HG03060 (cell line): ENCODE measurements around the gene GARNL3.

ENCODE experiments used
- ATAC-seq: cut with Tn5 transposase; IDR thresholded peaks from one replicate; pipeline ENCODE4 v1.9.1; 2021; ENCODE audit warnings: low read depth, moderate number of reproducible peaks; ENCODE audit not compliant: unreplicated experiment

The GARNL3 gene

GRCh38 chr9:127303830-127304229, 39.3 kb downstream of the GARNL3 start:
- no peak for ATAC-seq

GRCh38 chr9:127305206-127305837, 40.7 kb downstream of the GARNL3 start:
- ATAC-seq: no peak

DNA sequence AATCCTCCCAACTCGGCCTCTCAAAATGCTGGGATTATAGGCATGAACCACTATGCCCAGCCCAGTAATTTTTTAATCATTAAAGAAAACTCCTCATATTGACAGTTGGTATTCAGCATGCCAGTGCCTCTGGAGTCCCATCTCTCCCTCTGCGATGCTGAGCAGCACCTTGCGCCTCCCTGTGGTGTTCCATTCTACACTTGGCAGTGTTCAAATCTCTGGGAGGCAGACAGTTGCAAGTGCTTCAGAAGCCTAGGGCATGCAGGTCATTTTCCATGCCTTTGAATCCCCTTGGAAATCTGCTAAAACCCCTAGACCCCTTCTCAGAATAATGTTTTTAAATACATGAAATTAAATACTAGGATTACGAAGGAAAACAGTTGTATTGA, 41.3 kb downstream of the GARNL3 start:
- no peak for ATAC-seq

DNA sequence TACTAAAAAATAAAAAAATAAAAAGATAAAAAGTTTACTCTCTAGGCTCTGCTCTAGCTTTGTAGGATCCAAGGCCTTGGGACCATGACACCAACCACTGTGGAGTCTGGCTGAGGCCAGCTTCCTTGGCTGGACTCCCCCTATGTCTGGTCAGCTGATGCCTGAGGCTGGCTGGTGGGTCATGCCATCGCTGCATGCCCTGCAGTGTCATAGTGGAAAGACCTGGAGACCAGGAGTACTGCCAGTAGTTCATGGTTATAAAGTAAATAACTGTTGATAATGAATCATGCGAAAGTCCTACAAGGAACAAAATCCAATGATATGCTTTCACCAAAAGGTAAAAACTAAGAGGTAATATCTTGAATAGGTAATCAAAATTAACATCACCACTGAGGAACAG, 43.2 kb downstream of the GARNL3 start:
- ATAC-seq: no peak

- ATAC-seq: no peak
Measured at GRCh38 chr9:127308652-127309434, 44.3 kb downstream of the GARNL3 start.

DNA sequence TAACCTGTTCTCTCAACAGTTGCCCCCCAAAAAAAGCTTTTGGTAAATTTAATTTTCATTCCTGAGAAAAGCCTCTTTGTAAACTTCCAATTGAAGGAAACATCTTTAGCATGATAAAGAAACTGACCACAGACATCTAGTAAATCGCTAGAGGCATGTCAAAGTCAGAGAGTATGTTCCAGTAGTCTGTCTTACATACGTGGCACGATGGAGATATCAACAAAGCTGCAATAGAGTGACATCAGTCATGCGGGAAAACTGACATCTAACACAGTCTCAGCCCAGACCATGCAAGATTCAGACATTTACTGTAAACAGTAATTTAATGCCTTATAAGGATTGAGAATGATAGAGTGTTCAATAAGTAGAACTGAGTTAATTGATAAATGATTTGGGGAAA, 45.1 kb downstream of the GARNL3 start:
- no peak for ATAC-seq

GRCh38 chr9:127311239-127311741, 46.7 kb downstream of the GARNL3 start:
- ATAC-seq: no peak

GRCh38 chr9:127313042-127313560, 48.5 kb downstream of the GARNL3 start:
- ATAC-seq: no peak

- ATAC-seq: no peak
Measured at GRCh38 chr9:127314911-127315310, 50.3 kb downstream of the GARNL3 start.

DNA sequence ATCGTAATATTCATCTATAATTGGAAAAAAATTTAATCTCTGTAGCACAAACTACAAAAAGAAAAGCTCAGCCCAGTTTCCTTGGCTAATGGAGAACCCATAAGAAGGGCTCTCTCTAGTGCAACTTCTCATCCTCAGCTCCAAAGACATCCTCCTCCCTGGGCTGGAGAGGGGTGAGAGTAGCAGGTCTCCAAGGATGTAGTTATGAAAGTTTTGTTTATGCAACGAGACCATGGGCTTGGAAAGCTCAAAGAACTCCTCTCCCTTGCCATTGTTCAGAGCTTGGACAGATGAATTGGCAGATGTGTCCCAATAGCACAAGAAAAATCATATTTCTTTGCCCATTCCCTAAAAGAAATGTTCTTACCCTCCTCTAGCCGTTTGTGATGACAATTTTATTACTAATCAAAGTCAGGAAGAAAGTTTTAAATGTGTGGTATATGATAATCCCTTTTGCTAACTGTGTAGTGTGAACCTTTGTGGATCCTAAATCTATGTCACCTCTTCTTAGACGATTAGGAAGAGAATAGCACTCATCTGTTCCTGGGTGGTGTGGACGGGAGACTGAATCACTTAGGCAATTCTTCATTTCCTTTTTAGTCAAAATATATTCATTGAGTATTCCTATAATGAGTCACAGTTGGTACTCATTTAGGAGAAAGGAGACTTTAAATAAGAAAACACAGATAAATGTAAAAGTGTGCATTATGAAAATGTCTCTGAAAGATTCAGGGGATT, 52.2 kb downstream of the GARNL3 start:
- ATAC-seq: no peak

DNA sequence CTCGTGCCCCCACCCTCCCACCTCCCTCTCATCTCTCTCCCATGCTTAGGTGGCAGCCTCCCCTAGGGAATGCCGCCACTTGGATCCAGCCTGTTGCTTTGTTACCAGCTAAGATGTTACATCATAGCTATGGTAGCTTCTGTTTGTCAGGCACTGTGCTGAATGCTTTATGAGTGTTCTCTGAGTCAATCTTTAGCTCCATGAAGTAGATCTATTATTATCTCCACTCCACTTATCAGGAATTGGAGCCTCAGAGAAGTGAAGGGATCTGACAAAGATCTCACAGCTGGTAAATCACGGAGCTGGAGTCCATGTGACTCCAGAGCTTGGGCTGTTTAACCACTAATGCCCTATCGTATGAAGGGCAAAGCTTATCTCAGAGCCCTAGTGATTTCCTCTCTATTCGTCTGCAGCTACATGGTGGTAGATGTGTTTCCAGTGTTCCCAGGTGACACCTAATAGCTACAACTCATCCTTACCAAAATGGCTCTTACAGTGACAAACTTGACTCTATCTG, 54.1 kb downstream of the GARNL3 start:
- ATAC-seq: no peak

DNA sequence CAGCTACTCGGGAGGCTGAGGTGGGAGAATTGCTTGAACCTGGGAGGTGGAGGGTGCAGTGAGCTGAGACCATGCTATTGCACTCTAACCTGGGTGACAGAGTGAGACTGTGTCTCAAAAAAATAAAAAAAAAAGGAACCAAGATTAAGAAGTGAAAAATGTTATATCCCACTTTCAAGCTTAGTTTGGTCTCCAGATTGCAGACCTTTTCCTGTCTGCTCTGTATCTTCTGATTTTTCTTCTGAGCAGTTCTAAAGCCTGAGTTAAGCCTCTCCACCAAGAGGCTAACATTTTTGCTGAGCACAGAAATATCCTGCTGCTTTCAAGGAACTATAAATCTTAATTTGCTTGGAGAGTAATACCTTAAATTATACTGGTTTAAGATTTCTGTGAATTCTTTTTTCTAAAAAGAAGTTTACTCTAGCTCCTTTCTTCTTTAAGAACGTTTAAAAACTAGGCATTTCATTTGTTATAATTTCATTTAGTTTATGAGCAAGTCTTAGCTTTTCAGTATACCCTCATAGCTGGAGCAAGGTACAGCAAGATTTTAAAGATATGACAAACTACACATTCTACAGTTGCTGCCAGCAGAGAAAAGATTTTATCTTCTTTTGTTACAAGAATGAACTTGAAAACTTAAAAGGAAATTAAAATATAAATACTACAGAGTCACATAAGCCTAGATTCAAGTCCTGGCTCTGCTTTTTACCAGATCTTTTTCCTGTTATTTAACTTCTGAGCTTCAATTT, 55.0 kb downstream of the GARNL3 start:
- ATAC-seq: no peak

GRCh38 chr9:127320115-127320378, 55.5 kb downstream of the GARNL3 start:
- no peak for ATAC-seq

DNA sequence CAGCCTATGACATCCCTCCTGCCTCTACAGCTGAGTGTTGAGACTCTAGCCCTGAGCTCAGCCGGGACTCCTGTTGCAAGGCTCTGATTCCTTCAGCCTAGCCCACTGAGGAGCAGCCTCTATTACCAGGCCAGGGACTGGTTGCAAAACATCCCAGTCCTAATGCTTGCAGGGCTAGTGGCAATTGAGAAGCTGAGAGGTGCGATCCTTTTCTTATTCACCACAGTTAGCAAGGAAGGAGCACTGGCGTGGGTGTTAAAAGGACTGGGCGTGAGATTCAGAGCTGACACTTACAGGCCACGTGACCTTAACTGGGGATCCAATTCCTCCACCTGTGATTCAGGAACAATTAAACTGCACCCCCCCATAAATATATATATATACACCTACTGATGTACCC, 58.8 kb downstream of the GARNL3 start:
- no peak for ATAC-seq

DNA sequence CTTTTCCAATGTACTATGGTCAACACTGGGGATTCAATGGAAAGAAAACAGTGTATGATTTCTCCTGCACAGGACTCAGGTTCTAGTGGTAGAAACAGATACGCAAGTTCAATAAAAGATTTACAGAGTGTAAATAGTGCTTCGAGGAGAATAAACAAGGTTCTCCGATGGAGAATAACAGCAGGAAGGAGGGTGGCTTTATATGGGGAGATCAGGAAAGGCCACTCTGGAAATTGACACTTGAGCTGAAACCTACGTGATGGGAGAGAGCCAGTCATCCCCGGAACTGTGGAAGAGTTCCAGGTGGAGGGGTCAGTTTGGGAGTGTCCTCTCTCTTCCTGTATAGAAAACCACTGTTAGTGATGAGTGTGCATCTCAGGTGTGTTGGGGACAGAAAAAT, 65.9 kb downstream of the GARNL3 start:
- no peak for ATAC-seq

- no peak for ATAC-seq
Measured at GRCh38 chr9:127333221-127334064, 68.9 kb downstream of the GARNL3 start.

- ATAC-seq: no peak
Measured at GRCh38 chr9:127334725-127335124, 70.2 kb downstream of the GARNL3 start.

DNA sequence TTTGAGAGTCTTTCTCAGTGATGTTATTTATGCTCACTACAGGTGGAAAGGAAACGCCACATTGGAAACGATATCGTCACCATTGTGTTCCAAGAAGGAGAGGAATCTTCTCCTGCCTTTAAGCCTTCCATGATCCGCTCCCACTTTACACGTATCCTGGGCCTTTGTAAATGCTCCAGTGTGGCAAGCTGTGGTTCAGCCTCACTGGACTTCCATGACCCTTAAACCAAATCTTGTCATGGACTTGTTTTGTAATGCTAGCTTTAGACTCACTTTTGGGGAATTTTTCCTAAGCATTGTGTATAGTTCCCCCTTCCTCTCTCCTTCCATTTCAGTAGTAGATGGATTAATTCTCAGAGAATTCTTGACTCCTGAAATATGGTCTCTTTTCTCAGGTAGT, 71.5 kb downstream of the GARNL3 start:
- ATAC-seq: no peak

DNA sequence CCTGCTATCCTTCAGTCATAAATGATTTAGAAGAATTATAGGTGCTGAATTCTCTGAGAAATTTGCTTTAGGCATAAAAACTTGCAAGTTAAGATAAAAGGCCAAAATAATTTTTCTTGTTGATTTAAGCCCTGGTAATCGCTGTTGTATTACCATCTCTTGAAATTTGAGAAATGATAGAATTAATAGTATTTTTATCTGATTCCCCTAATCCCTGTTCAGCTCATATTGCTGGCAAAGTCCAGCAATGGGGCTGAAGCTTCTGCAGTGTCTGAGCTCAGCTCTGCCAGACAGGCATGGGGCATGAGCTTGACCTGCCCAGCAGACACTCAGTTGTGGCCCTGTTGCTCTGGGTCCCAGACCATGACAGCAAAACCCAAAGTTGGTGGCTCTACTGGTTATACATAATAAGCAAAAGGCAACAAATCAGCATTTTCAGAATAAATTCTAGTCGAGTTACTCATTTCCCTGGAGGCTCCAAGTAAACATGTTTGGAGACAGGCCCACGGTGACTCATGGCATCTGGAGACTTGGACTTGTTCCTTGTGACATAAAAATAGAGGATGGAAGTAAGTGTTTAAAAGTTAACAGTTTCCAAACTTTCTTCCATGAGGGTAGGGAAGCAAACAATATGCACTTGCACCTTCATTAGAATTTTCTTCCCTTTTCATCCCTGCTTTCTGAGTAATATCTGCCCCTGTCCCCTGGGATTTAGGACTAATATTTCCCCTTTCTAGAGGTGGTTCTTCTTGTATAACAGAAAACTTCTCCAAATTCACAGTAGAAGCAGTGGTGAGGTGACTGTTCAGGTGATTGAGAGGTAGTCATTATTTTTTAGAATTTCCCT, 72.2 kb downstream of the GARNL3 start:
- ATAC-seq: no peak
